Transverse colon (tissue), 4 donors: ENCODE data around the gene B4GALNT1. TPM values are rescaled to one million over a fixed set of nuclear protein-coding genes. Genes with fewer than 3 reads are reported as not detected.
A peak's percentile ranks its signal among the peaks of the same experiment; 100 is the strongest.

Experiments
- DNase-seq: peaks from one replicate; pipeline ENCODE4 v3.0.0-alpha.2; 2019
- H3K27ac ChIP-seq, 4 donors: fragments of 200-600 bp; sonication (generic); 2 replicates each; pipeline ENCODE4 v1.5.1; 2016 to 2018; ENCODE audit warnings: inconsistent platforms in 4 of 4
- H3K27me3 ChIP-seq: fragments of 200-600 bp; sonication (generic); 2 replicates; pipeline ENCODE4 v1.5.1; 2017; ENCODE audit warnings: inconsistent platforms
- H3K36me3 ChIP-seq, 4 donors: fragments of 200-600 bp; sonication (generic); 2 replicates each; pipeline ENCODE4 v1.5.1; 2017 to 2019; ENCODE audit warnings: inconsistent platforms in 4 of 4
- H3K4me1 ChIP-seq, 4 donors: fragments of 200-600 bp; sonication (generic); 2 replicates each; pipeline ENCODE4 v1.5.1; 2017 to 2020; ENCODE audit warnings: inconsistent platforms in 4 of 4
- H3K4me3 ChIP-seq, 4 donors: fragments of 200-600 bp; sonication (generic); 1 replicate in 1 of 4; 2 replicates in 3 of 4; pipeline versions ENCODE4 v1.5.1 to v1.6.1; 2017 to 2019; ENCODE audit warnings: inconsistent platforms in 4 of 4
- H3K9me3 ChIP-seq, 2 donors: fragments of 200-600 bp; sonication (generic); 2 replicates each; pipeline ENCODE4 v1.5.1; 2017 to 2019; ENCODE audit warnings: inconsistent platforms in 2 of 2
- CTCF ChIP-seq, 5 experiments: fragments of 200-600 bp in 3 of 5; fragments of 450-650 bp in 2 of 5; sonication (generic) in 3 of 5; IDR thresholded peaks; 1 replicate in 2 of 5; 2 replicates in 3 of 5; pipeline ENCODE4 v1.5.1; 2016 to 2017; ENCODE audit warnings: antibody characterized with exemption in 5 of 5, inconsistent platforms in 3 of 5, mild to moderate bottlenecking in 2 of 5, moderate library complexity in 1 of 5
- EP300 ChIP-seq: sonication (generic); formaldehyde crosslinking; IDR thresholded peaks from one replicate; pipeline ENCODE4 v1.6.1; 2017; ENCODE audit warnings: antibody characterized with exemption, low read depth
- POLR2A ChIP-seq: fragments of 450-650 bp; IDR thresholded peaks from one replicate; pipeline ENCODE4 v1.6.1; 2016; ENCODE audit warnings: antibody characterized with exemption, mild to moderate bottlenecking, moderate library complexity
- POLR2AphosphoS5 ChIP-seq, 3 donors: sonication (generic); formaldehyde crosslinking; IDR thresholded peaks; one replicate each; pipeline ENCODE4 v1.6.1; 2016; ENCODE audit warnings: antibody characterized with exemption in 3 of 3
- WGBS, 2 donors: methylation state at CpG; one replicate each; pipeline ENCODE4 v1.1.5; 2018; ENCODE audit warnings: low coverage in 1 of 2; 5-methylcytosine and 5-hydroxymethylcytosine counted together
- in situ Hi-C, 4 donors: fragments of 200-750 bp; cut with MboI; loops; one replicate each; pipeline versions ENCODE4 v1.15.0 to v1.15.1; 2017; ENCODE audit warnings: low sequenced_read_pairs in 3 of 4, low pct_ligation_motif_present in 1 of 4, low pct_unique_long_range_greater_than_20kb in 1 of 4
- intact Hi-C: fragments of 100-400 bp; cut with DNase I; formaldehyde crosslinking; loops from one replicate; pipeline ENCODE4 v1.15.1; 2023; ENCODE audit warnings: low total_unique reads
- total RNA-seq, 4 donors: library from RNA; depleted of rRNA; stranded (reverse); fragments of >200 nt; gene quantifications; one replicate each; pipeline ENCODE4 v1.1.0, GENCODE V29; 2016

Gene B4GALNT1
- total RNA-seq, 4 donors from 2014 or later, result 0.68 to 6.4 (median 2.1) TPM; not detected in 1

- in situ Hi-C loops, result loop anchor here in 2 of 4 donors (5.0 kb wide), 2 partner anchors 42 to 47 kb away; no protein-coding TSS in a partner anchor
- peak overlapping the region in 1 of 4 donors; percentile 25 for H3K27ac ChIP-seq
- 80 to 88% methylated on average over 2 to 4 of the region's 4 CpGs for WGBS, 2 donors
Measured at GRCh38 chr12:57580466-57580795, 52.6 kb downstream of the B4GALNT1 start.

DNA sequence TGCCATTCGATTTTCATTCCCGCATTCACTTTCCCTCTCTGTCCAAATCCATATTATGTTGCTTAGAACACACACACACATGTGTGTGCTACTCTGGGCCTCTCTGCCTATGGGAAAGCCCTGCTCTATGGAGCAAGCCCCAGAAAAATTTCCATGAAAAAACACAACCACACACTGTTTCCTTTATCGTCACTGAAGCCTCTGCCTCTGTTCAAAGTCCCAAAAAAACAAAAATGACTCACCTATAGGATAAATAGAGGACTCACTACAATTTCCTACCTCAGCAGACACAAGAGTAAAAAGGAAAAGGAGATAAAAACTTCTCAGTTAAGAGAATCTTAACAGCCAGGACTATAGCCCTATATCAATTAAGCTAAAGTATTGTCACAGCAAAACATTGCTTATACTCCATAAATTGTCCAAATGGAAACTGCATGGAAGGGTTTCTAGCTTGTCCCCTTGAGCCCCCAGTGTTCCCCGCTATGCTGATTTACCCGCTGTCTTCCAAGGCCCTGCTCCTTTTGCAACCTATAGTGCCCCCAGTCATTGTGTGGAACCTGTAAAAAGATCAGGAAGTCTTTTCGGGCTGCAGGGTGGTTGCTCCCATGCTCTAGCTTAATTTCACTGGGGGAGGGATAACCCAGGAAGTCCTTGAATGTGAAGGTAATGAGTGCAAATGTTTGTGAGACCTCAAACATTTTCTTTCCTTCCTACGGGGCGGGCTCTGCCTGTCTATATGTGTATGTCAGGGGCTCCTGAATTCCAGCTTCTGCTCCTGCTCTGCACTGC lies 53.1 kb downstream of the B4GALNT1 start:
- Histone ChIP-seq H3K27ac (peak overlapping the region in 1 of 4 donors; percentile 25), H3K4me1 (no peaks in the 10 kb centered on the region), H3K9me3 (no peaks in the 10 kb centered on the region), H3K27me3 (peaks cover 14% of the 10 kb centered on the region), H3K36me3 (no peaks in the 10 kb centered on the region), H3K4me3 (no peak overlapping the region)
- TF ChIP-seq POLR2AphosphoS5 (IDR thresholded peaks at IDR 0.05), result no peak
- no peak for TF ChIP-seq EP300
- TF ChIP-seq CTCF (IDR thresholded peaks at IDR 0.05), result no peak
- TF ChIP-seq POLR2A, result no peak
- DNase-seq, result no peak
- WGBS, 2 donors, result 80 to 87% methylated on average over 3 to 8 of the region's 8 CpGs
- intact Hi-C loops, result loop anchor here (2.0 kb wide), 1 partner anchor 47 kb away; no protein-coding TSS in a partner anchor
- in situ Hi-C loops, result loop anchor here in 3 of 4 donors (5.0 to 10.0 kb wide), 3 partner anchors 42 to 47 kb away; no protein-coding TSS in a partner anchor

More at GRCh38 chr12:57580466-57580795, 52.6 kb downstream of the B4GALNT1 start:
- Histone ChIP-seq H3K36me3 (no peaks in the 10 kb centered on the region), H3K4me3 (no peak overlapping the region), H3K27me3 (peaks cover 14% of the 10 kb centered on the region), H3K9me3 (no peaks in the 10 kb centered on the region), H3K4me1 (no peaks in the 10 kb centered on the region)
- intact Hi-C loops, result loop anchor here (2.0 kb wide), 1 partner anchor 46 kb away; no protein-coding TSS in a partner anchor
- TF ChIP-seq EP300, result no peak
- TF ChIP-seq POLR2A, result no peak
- TF ChIP-seq POLR2AphosphoS5 (IDR thresholded peaks at IDR 0.05), result no peak
- no peak for TF ChIP-seq CTCF (IDR thresholded peaks at IDR 0.05)
- DNase-seq, result no peak

DNA sequence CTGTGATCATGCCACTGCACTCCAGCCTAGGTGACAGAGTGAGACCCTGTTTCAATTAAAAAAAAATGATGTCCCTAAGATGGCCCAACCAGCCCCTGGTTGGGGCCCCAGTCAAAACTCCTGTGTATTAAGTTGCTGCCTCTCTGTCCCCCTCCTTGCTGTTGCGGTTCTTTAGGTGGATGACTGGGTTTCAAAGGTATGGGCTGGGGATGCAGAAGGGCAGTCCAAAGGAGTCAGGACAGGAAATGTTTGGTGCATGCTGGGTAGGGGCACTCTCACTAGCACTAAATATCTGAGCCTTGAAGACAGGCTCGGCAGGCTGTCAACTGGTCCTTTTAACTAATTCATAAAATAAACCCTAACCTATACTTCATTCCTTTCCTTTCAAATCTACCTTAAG lies 54.0 kb downstream of the B4GALNT1 start:
- in situ Hi-C loops, result loop anchor here in 1 of 4 donors (10.0 kb wide), 1 partner anchor 46 kb away; no protein-coding TSS in a partner anchor
- TF ChIP-seq POLR2AphosphoS5 (IDR thresholded peaks at IDR 0.05) (no peak), CTCF (IDR thresholded peaks at IDR 0.05) (no peak), POLR2A (no peak), EP300 (no peak)
- intact Hi-C loops, result no loop called here

DNA sequence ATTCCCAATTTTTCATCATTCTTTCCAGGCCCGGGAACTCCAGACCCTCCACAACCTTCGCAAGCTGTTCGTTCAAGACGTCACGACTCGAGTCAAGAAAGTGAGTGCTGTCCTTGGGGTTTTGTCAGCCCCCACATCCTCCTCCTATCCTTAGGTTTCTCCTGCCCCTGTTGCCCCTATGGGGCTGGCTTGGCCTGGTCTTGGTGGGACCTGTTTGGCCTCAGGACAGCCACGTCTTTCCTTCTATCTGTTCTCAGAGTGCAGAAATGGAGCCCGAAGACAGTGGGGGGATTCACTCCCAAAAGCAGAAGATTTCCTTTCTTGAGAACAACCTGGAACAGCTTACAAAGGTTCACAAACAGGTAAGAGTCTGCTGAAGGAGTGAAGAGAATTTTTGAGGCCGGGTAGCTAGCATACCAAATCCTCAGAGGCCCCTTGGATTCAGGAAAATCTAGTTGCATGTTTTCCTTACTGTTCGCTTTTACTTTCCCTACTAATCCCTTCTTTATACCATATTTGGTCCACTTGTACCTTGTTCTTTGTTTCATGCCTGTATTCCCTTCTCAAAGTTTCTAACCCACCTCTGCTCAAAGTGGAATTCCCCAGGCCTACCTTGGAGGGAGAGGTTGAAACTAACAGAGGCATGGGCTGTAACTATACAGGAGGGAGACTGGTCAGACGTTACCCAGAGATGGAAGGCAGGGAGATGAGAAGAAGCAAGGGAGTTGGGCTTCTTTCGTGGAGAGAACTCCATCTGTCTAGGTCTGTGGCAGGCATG lies 54.8 kb downstream of the B4GALNT1 start:
- intact Hi-C loops, result no loop called here
- Histone ChIP-seq H3K27ac (no peak overlapping the region), H3K27me3 (peaks cover 11% of the 10 kb centered on the region), H3K36me3 (no peaks in the 10 kb centered on the region), H3K4me3 (no peak overlapping the region), H3K4me1 (no peaks in the 10 kb centered on the region), H3K9me3 (no peaks in the 10 kb centered on the region)
- DNase-seq, result no peak
- TF ChIP-seq EP300 (no peak), CTCF (IDR thresholded peaks at IDR 0.05) (no peak), POLR2AphosphoS5 (IDR thresholded peaks at IDR 0.05) (no peak), POLR2A (no peak)
- in situ Hi-C loops, result loop anchor here in 1 of 4 donors (10.0 kb wide), 1 partner anchor 47 kb away; no protein-coding TSS in a partner anchor
- 90 to 95% methylated on average over 11 to 12 of the region's 12 CpGs for WGBS, 2 donors

More for the DNA sequence above, 54.0 kb downstream of the B4GALNT1 start:
- 50 to 87% methylated on average over 1 to 2 of the region's 2 CpGs for WGBS, 2 donors
- no peak for DNase-seq
- Histone ChIP-seq H3K9me3 (no peaks in the 10 kb centered on the region), H3K27me3 (peaks cover 13% of the 10 kb centered on the region), H3K4me1 (no peaks in the 10 kb centered on the region), H3K27ac (no peak overlapping the region), H3K36me3 (no peaks in the 10 kb centered on the region), H3K4me3 (no peak overlapping the region)
